Measurements from ENCODE around the gene NMNAT2.

- TF ChIP-seq EP300 (IDR thresholded peaks at IDR 0.05) (no peak), CTCF (IDR thresholded peaks at IDR 0.05) (no peak), POLR2A (IDR thresholded peaks at IDR 0.05) (no peak)
These were observed 181.1 kb downstream of the NMNAT2 start for GRCh38 chr1:183237046-183237445.
